HCT116 (cell line): ENCODE data around the gene HEXIM1. TPM values are rescaled to one million over a fixed set of nuclear protein-coding genes. Genes with fewer than 3 reads are reported as not detected.

Experiments
- ATAC-seq: fragments of 200-7000 bp; cut with Tn5 transposase; 2 replicates; pipeline ENCODE4 v1.9.1; 2020; ENCODE audit warnings: mild to moderate bottlenecking, moderate library complexity
- BruUV-seq: library from RNA; stranded (reverse); fragments of 400-500 nt; replicated peaks from 2 replicates; lab custom pipeline; 2021; lab: Mats Ljungman, UMichigan
- CTCF ChIA-PET: fragments of 300-600 bp; sonication (Branson Sonifier 250); formaldehyde crosslinking; loops from one replicate; lab custom pipeline; 2021; ENCODE audit warnings: antibody characterized with exemption; lab: Charles Lee
- POLR2A ChIA-PET: fragments of 300-600, 350-600 bp; sonication (Branson Sonifier 250); formaldehyde crosslinking; loops from one replicate; lab custom pipeline; 2021; ENCODE audit warnings: antibody characterized with exemption; lab: Charles Lee
- RAD21 ChIA-PET, 2 experiments: fragments of 300-600 bp; sonication (Branson Sonifier 250); formaldehyde crosslinking; loops; one replicate each; lab custom pipeline; 2023; ENCODE audit warnings: low total read pairs in 2 of 2; ENCODE audit not compliant: uncharacterized antibody in 2 of 2, unreplicated experiment in 2 of 2, low non-redundant PET in 1 of 2; lab: Charles Lee
- DNase-seq: peaks from one replicate; pipeline ENCODE4 v3.0.0-alpha.2; 2010; ENCODE audit warnings: low read depth, low spot score
- H2AFZ ChIP-seq: fragments of 200-600 bp; shearing (Covaris generic), sonication (generic); 2 replicates; pipeline ENCODE4 v1.6.1; 2017; ENCODE audit warnings: low read depth, mixed run types, mixed read lengths, antibody characterized with exemption, low read length; ENCODE audit not compliant: poor library complexity, severe bottlenecking
- H3K27ac ChIP-seq: 2 replicates; pipeline ENCODE4 v1.5.1; 2012; ENCODE audit warnings: low read depth, low read length
- H3K27me3 ChIP-seq: fragments of 200-600 bp; sonication (generic); 2 replicates; pipeline ENCODE4 v1.6.1; 2016; ENCODE audit warnings: mixed run types, low read length, mixed read lengths; ENCODE audit not compliant: insufficient read depth
- H3K36me3 ChIP-seq, 2 experiments: fragments of 200-500 bp in 1 of 2; fragments of 200-600 bp in 1 of 2; sonication (Bioruptor generic) in 1 of 2; sonication (generic) in 1 of 2; 2 replicates each; pipeline versions ENCODE4 v1.5.1 to v1.6.1; 2014 to 2016; ENCODE audit warnings: low read length in 2 of 2, inconsistent platforms in 1 of 2, mixed read lengths in 1 of 2, mixed run types in 1 of 2; ENCODE audit not compliant: insufficient read depth in 2 of 2, control insufficient read depth in 1 of 2
- H3K4me1 ChIP-seq, 2 experiments: fragments of 200-600 bp in 1 of 2; sonication (generic) in 1 of 2; 2 replicates each; pipeline versions ENCODE4 v1.5.1 to v1.6.1; 2012 to 2017; ENCODE audit warnings: low read length in 2 of 2, inconsistent platforms in 1 of 2, mild to moderate bottlenecking in 1 of 2, mixed read lengths in 1 of 2, mixed run types in 1 of 2, moderate library complexity in 1 of 2; ENCODE audit not compliant: insufficient read depth in 2 of 2, control insufficient read depth in 1 of 2
- H3K4me2 ChIP-seq: fragments of 200-600 bp; sonication (generic); 2 replicates; pipeline ENCODE4 v1.6.1; 2017; ENCODE audit warnings: mixed run types, low read length, mixed read lengths
- H3K4me3 ChIP-seq, 2 experiments: fragments of 200-600 bp in 1 of 2; sonication (generic) in 1 of 2; replicated peaks in 1 of 2; 2 replicates each; pipeline ENCODE4 v1.5.1; 2011 to 2016; ENCODE audit warnings: low read length in 2 of 2, control low read depth in 1 of 2, low read depth in 1 of 2, mild to moderate bottlenecking in 1 of 2, mixed read lengths in 1 of 2, mixed run types in 1 of 2
- H3K79me2 ChIP-seq: fragments of 200-600 bp; sonication (generic); 2 replicates; pipeline ENCODE4 v1.6.1; 2017; ENCODE audit warnings: mild to moderate bottlenecking, mixed run types, low read length, moderate library complexity, mixed read lengths; ENCODE audit not compliant: insufficient read depth
- H3K9ac ChIP-seq: fragments of 200-600 bp; sonication (generic); 2 replicates; pipeline ENCODE4 v1.6.1; 2016; ENCODE audit warnings: low read length, mixed read lengths
- H3K9me2 ChIP-seq: fragments of 200-600 bp; sonication (generic), shearing (Covaris generic); 2 replicates; pipeline ENCODE4 v1.6.1; 2017; ENCODE audit warnings: mixed run types, mild to moderate bottlenecking, moderate library complexity; ENCODE audit not compliant: insufficient read depth
- H3K9me3 ChIP-seq, 2 experiments: fragments of 200-500 bp in 1 of 2; fragments of 200-600 bp in 1 of 2; sonication (Bioruptor generic) in 1 of 2; sonication (generic) in 1 of 2; 2 replicates each; pipeline ENCODE4 v1.6.1; 2014 to 2017; ENCODE audit warnings: low read length in 2 of 2, mixed read lengths in 2 of 2, inconsistent platforms in 1 of 2, low read depth in 1 of 2, mild to moderate bottlenecking in 1 of 2, mixed run types in 1 of 2, moderate library complexity in 1 of 2; ENCODE audit not compliant: control insufficient read depth in 1 of 2, insufficient read depth in 1 of 2
- H4K20me1 ChIP-seq: fragments of 200-600 bp; sonication (generic), shearing (Covaris generic); 2 replicates; pipeline ENCODE4 v1.6.1; 2017; ENCODE audit warnings: mixed run types, mild to moderate bottlenecking, moderate library complexity; ENCODE audit not compliant: insufficient read depth
- CBX3 ChIP-seq: IDR thresholded peaks from 2 replicates; pipeline ENCODE4 v1.6.1; 2012; ENCODE audit warnings: low read depth
- EGR1 ChIP-seq: IDR thresholded peaks from 2 replicates; pipeline ENCODE4 v1.6.1; 2012; ENCODE audit warnings: low read depth
- ELF1 ChIP-seq: IDR thresholded peaks from 2 replicates; pipeline ENCODE4 v1.6.1; 2012; ENCODE audit warnings: low read depth, borderline replicate concordance
- POLR2AphosphoS5 ChIP-seq: IDR thresholded peaks from 2 replicates; pipeline ENCODE4 v1.6.1; 2011; ENCODE audit warnings: mild to moderate bottlenecking, low read depth, low read length, moderate library complexity
- SP1 ChIP-seq: IDR thresholded peaks from 2 replicates; pipeline ENCODE4 v1.6.1; 2012; ENCODE audit warnings: low read depth
- ZBTB33 ChIP-seq: IDR thresholded peaks from 2 replicates; pipeline ENCODE4 v1.6.1; 2011; ENCODE audit warnings: mild to moderate bottlenecking, low read length, moderate library complexity; ENCODE audit not compliant: insufficient replicate concordance; ENCODE audit errors: extremely low read depth
- ZFX ChIP-seq: fragments of 450-650 bp; IDR thresholded peaks from 2 replicates; pipeline ENCODE4 v1.6.1; 2017
- ZNF274 ChIP-seq: fragments of 200-500 bp; sonication (Bioruptor generic); IDR thresholded peaks from 2 replicates; pipeline ENCODE4 v1.6.1; 2014; ENCODE audit warnings: mild to moderate bottlenecking, low read depth, low read length, inconsistent platforms
- intact Hi-C: fragments of 100-400 bp; cut with micrococcal nuclease; formaldehyde crosslinking; loops from 2 replicates; pipeline ENCODE4 v1.10.0; 2022
- total RNA-seq: library from RNA; stranded (reverse); gene quantifications from one replicate; pipeline ENCODE4 v1.2.1, GENCODE V29; 2021; ENCODE audit not compliant: unreplicated experiment

HEXIM1 gene
- total RNA-seq, 1 experiment from 2014 or later, result 58.0 TPM

- TF ChIP-seq ELF1 (no peak), ZNF274 (no peak), SP1 (no peak), CBX3 (no peak), ZFX (no peak), POLR2AphosphoS5 (no peak), EGR1 (no peak), ZBTB33 (no peak)
- TF ChIP-seq, all 23 proteins: peak for 0
- Histone ChIP-seq H3K9ac (peak overlapping the region; percentile 36), H3K9me2 (no peaks in the 10 kb centered on the region), H3K27me3 (no peaks in the 10 kb centered on the region), H2AFZ (no peak overlapping the region), H3K36me3 (no peaks in the 10 kb centered on the region), H3K79me2 (no peaks in the 10 kb centered on the region), H3K9me3 (no peaks in the 10 kb centered on the region), H3K4me1 (peaks cover 12 to 31% of the 10 kb centered on the region in 2 experiments; a peak in 3 of 4 replicates), H3K4me2 (peak overlapping the region; percentile 63), H3K4me3 (no peak overlapping the region), H4K20me1 (no peaks in the 10 kb centered on the region), H3K27ac (peak overlapping the region; percentile 53)
- intact Hi-C loops, result loop anchor here (1.0 kb wide), 2 partner anchors 49 to 62 kb away; partner anchors contain the start of genes ACBD4 and HEXIM1
- ChIA-PET RAD21 (interaction anchor here (0.6 to 2.9 kb wide), 12 partner anchors 24 to 64 kb away, joined by 3 to 25 read pairs (median 8); partner anchors contain the start of genes ACBD4 (in 2 of the 2) and HEXIM2 (in 2 of the 2)), CTCF (interaction anchor here (0.6 to 6.6 kb wide), 23 partner anchors 9 to 180 kb away, joined by 3 to 157 read pairs (median 6); partner anchors contain the start of genes ACBD4, FMNL1, HEXIM1 and HEXIM2), POLR2A (interaction anchor here (1.0 to 3.7 kb wide), 6 partner anchors 21 to 61 kb away, joined by 3 to 141 read pairs (median 10); partner anchors contain the start of genes ACBD4, HEXIM1 and HEXIM2)
- no TSS peak for BruUV-seq
- ATAC-seq (no peak), DNase-seq (no peak)
Measured at GRCh38 chr17:45197108-45197507, 48.8 kb downstream of the HEXIM1 start.
